Measurements from ENCODE around the gene NPAS3.

NPAS3 gene

GRCh38 chr14:33369972-33370371 is 431.3 kb downstream of the NPAS3 start:
- H3K4me3 ChIP-seq (replicated peaks; ENCODE audit: low read depth, low read length), result no peak overlapping the region
- no peak for TF ChIP-seq CTCF (IDR thresholded peaks at IDR 0.05; ENCODE audit: low read depth, low read length, missing control alignments)
- DNase-seq (ENCODE audit: extremely low read depth, low read depth), result no peak

DNA sequence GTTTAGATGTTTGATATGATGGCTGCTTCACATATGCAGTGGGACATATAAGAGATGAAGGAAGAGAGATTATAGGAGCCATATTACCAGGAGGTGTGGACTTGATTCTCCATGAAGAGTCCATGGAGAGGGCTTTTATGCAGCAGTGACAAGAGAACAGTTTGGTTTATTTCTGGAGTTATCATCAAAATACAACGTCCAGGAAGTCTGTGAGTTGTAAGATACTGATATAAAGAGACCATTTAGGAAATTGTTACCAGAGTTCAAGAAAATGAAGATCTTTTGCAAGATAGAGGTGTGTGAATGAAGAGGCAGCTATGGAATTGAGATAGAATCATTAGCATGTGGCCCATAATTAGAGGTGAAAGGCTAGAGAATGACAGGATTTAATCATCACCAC is 431.7 kb downstream of the NPAS3 start:
- TF ChIP-seq CTCF (IDR thresholded peaks at IDR 0.05; ENCODE audit: low read depth, low read length, missing control alignments), result no peak
- H3K4me3 ChIP-seq (replicated peaks; ENCODE audit: low read depth, low read length), result no peak overlapping the region
- DNase-seq (ENCODE audit: extremely low read depth, low read depth), result no peak

GRCh38 chr14:33375196-33375595 is 436.5 kb downstream of the NPAS3 start:
- H3K4me3 ChIP-seq (replicated peaks; ENCODE audit: low read depth, low read length), result no peak overlapping the region
- no peak for DNase-seq (ENCODE audit: extremely low read depth, low read depth)
- no peak for TF ChIP-seq CTCF (IDR thresholded peaks at IDR 0.05; ENCODE audit: low read depth, low read length, missing control alignments)

DNA sequence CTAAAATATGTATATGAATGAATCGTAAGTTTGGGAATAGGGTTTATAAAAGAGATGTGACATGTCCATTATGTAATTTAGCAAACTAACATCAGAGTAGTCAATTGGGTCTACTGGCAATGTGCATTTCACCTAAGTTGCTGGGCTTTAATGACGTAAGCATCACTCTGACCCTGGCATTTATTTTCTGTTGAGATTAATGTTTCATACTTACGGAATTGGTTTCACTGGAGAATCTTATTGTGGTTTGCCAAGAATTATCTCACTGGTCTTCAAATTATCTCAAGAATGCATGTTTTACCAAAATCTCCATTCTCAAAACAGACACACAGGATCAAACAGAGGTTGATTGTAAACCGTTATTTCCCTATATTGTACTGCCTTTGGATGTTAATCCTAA is 437.1 kb downstream of the NPAS3 start:
- no peak for TF ChIP-seq CTCF (IDR thresholded peaks at IDR 0.05; ENCODE audit: low read depth, low read length, missing control alignments)
- DNase-seq (ENCODE audit: extremely low read depth, low read depth), result no peak
- H3K4me3 ChIP-seq (replicated peaks; ENCODE audit: low read depth, low read length), result no peak overlapping the region

- no peak for TF ChIP-seq CTCF (IDR thresholded peaks at IDR 0.05; ENCODE audit: low read depth, low read length, missing control alignments)
- DNase-seq (ENCODE audit: extremely low read depth, low read depth), result no peak
- H3K4me3 ChIP-seq (replicated peaks; ENCODE audit: low read depth, low read length), result no peak overlapping the region
Observed at GRCh38 chr14:33376510-33376909, 437.8 kb downstream of the NPAS3 start.

DNA sequence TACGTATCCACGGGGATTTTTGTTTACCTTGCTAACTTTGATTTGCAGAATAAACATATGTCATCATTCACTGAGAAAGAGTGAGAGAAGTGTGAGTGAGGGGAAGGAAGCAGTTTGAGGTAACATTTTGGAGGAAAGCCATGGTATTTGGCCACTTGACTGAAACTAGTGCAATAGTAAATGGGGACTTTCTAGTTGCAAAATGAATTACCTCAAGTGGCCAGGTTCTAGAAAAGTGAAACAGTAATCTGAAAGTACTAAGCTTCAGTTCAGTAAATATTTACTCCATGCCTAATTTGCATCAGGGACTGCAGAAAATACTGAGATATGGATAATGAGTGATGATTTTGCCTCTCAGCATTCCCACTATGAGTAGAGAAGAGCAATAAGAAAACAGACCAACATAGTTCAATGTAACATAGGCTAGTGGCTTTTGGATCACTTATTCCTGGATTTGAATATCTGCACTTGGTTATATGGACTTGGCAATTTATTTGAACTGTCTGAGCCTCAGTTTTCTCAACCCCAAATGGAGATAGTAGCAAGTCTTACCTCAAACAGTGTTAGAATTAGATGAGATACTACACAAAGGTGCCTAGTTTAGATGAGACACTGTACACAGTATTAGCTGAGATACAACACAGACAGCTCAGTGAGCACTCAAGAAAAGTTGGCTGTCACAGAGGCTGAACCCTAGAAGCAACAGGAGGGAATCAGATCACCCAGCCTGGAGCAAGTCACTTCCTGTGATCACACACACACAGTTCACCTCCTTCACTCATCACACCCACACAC is 439.1 kb downstream of the NPAS3 start:
- DNase-seq (ENCODE audit: extremely low read depth, low read depth), result no peak
- no peak overlapping the region for H3K4me3 ChIP-seq (replicated peaks; ENCODE audit: low read depth, low read length)
- no peak for TF ChIP-seq CTCF (IDR thresholded peaks at IDR 0.05; ENCODE audit: low read depth, low read length, missing control alignments)

- TF ChIP-seq CTCF (IDR thresholded peaks at IDR 0.05; ENCODE audit: low read depth, low read length, missing control alignments), result no peak
- DNase-seq (ENCODE audit: extremely low read depth, low read depth), result no peak
- no peak overlapping the region for H3K4me3 ChIP-seq (replicated peaks; ENCODE audit: low read depth, low read length)
Observed at GRCh38 chr14:33381717-33382116, 443.0 kb downstream of the NPAS3 start.
